HG03354 (cell line): Measurements from ENCODE around the gene SYNE4.
"Not testable (repeated sequence)": the region's sequence is repeated elsewhere in the genome, so short reads cannot be mapped to it uniquely, and the experiment has no call there.

ENCODE experiments used
- ATAC-seq: cut with Tn5 transposase; IDR thresholded peaks from one replicate; pipeline ENCODE4 v1.9.1; 2021; ENCODE audit warnings: mild to moderate bottlenecking; ENCODE audit not compliant: unreplicated experiment, poor library complexity, severe bottlenecking

Gene SYNE4

GRCh38 chr19:35960432-35960972 lies 48.1 kb downstream of the SYNE4 start:
- no peak for ATAC-seq

- ATAC-seq = no peak
Observed at GRCh38 chr19:35959968-35960320, 48.7 kb downstream of the SYNE4 start.

GRCh38 chr19:35959040-35959967 lies 49.3 kb downstream of the SYNE4 start:
- no peak for ATAC-seq

- ATAC-seq = no peak
Observed at GRCh38 chr19:35958660-35959039, 50.0 kb downstream of the SYNE4 start.

- not testable (repeated sequence) for ATAC-seq
Observed at GRCh38 chr19:35957411-35957810, 51.2 kb downstream of the SYNE4 start.

- ATAC-seq = no peak
Observed at GRCh38 chr19:35955881-35956634, 52.6 kb downstream of the SYNE4 start.
